Fibroblast of skin of right biceps (primary cell): Measurements from ENCODE around the gene MED16.
A peak's percentile ranks its signal among the peaks of the same experiment; 100 is the strongest.

ENCODE experiments used
- DNase-seq: peaks from one replicate; pipeline ENCODE4 v3.0.0-alpha.2; 2013

Gene MED16

GRCh38 chr19:927351-927779 is 34.4 kb upstream of the MED16 start:
- DNase-seq: no peak

GRCh38 chr19:926589-927350 is 33.8 kb upstream of the MED16 start:
- DNase-seq: peak; percentile 42

- no peak for DNase-seq
These were observed 33.3 kb upstream of the MED16 start for GRCh38 chr19:926323-926588.

- peak; percentile 89 for DNase-seq
These were observed 32.7 kb upstream of the MED16 start, which contains the start of gene ARID3A for GRCh38 chr19:925526-926322. Gene ARID3A, plus strand, starts transcription at chr19:926035. Its CDS starts 3,494 bp downstream, at chr19:929529.

- peak; percentile 44 for DNase-seq
These were observed 32.1 kb upstream of the MED16 start for GRCh38 chr19:925087-925525.

- DNase-seq: no peak
These were observed 31.6 kb upstream of the MED16 start for GRCh38 chr19:924553-925086.

GRCh38 chr19:920051-920864 is 27.3 kb upstream of the MED16 start:
- DNase-seq: no peak

- no peak for DNase-seq
These were observed 26.4 kb upstream of the MED16 start for GRCh38 chr19:919199-920050.

GRCh38 chr19:918481-919198 is 25.7 kb upstream of the MED16 start:
- DNase-seq: no peak

- no peak for DNase-seq
These were observed 25.1 kb upstream of the MED16 start for GRCh38 chr19:918152-918437.

- DNase-seq: no peak
These were observed 24.6 kb upstream of the MED16 start, which contains the start of gene KISS1R for GRCh38 chr19:917323-918151. Gene KISS1R, plus strand, starts transcription at chr19:917333. Its CDS starts 170 bp downstream, at chr19:917503.

- no peak for DNase-seq
These were observed 23.8 kb upstream of the MED16 start for GRCh38 chr19:916645-917322.

GRCh38 chr19:913080-913748 is 20.2 kb upstream of the MED16 start, which contains the start of gene R3HDM4:
Gene R3HDM4, minus strand, starts transcription at chr19:913219. Its CDS starts 62 bp downstream, at chr19:913157.
- peak; percentile 70 for DNase-seq

- DNase-seq: no peak
These were observed 19.4 kb upstream of the MED16 start for GRCh38 chr19:912181-913079.

GRCh38 chr19:911197-912033 is 18.4 kb upstream of the MED16 start:
- DNase-seq: no peak

- no peak for DNase-seq
These were observed 14.3 kb upstream of the MED16 start for GRCh38 chr19:907183-907853.

- no peak for DNase-seq
These were observed 13.5 kb upstream of the MED16 start for GRCh38 chr19:906480-906879.
